IMR-90 (cell line): Measurements from ENCODE around the gene GTF2A1. TPM values are rescaled to one million over a fixed set of nuclear protein-coding genes. Genes with fewer than 3 reads are reported as not detected.

ENCODE experiments used
- ATAC-seq: fragments of 200-7000 bp; cut with Tn5 transposase; 2 replicates; pipeline ENCODE4 v1.9.1; 2020; ENCODE audit warnings: low read depth, mild to moderate bottlenecking, moderate library complexity
- BruUV-seq: library from RNA; stranded (reverse); fragments of 400-500 nt; replicated peaks from 2 replicates; lab custom pipeline; 2021; lab: Mats Ljungman, UMichigan
- CTCF ChIA-PET: fragments of 300-600 bp; formaldehyde crosslinking; extraction: SDS; loops from one replicate; lab custom pipeline; 2021; ENCODE audit warnings: antibody characterized with exemption; lab: Yijun Ruan, JAX
- POLR2A ChIA-PET: fragments of 300-600 bp; sonication (Branson Sonifier 250); formaldehyde crosslinking; loops from one replicate; lab custom pipeline; 2022; ENCODE audit warnings: antibody characterized with exemption; ENCODE audit not compliant: unreplicated experiment; lab: Charles Lee
- DNase-seq: peaks from one replicate; pipeline ENCODE4 v3.0.0; 2013
- H2AFZ ChIP-seq: replicated peaks from 2 replicates; pipeline ENCODE3; 2013; ENCODE audit warnings: low read length, mild to moderate bottlenecking; ENCODE audit not compliant: poor library complexity
- H2AK5ac ChIP-seq: 2 replicates; pipeline ENCODE4 v1.6.1; 2013; ENCODE audit warnings: low read depth, low read length, inconsistent platforms
- H2AK9ac ChIP-seq: replicated peaks from 2 replicates; pipeline ENCODE3; 2013; ENCODE audit warnings: mild to moderate bottlenecking, low read depth, low read length, moderate library complexity; ENCODE audit not compliant: poor library complexity
- H2BK120ac ChIP-seq: 2 replicates; pipeline ENCODE4 v1.6.1; 2013; ENCODE audit warnings: low read depth, low read length, inconsistent platforms
- H2BK15ac ChIP-seq: 3 replicates; pipeline ENCODE4 v1.6.1; 2013; ENCODE audit warnings: low read depth, low read length, inconsistent platforms
- H2BK20ac ChIP-seq: 2 replicates; pipeline ENCODE4 v1.6.1; 2013; ENCODE audit warnings: low read depth, mild to moderate bottlenecking, inconsistent platforms, low read length, moderate library complexity
- H2BK5ac ChIP-seq: 2 replicates; pipeline ENCODE4 v1.6.1; 2013; ENCODE audit warnings: mild to moderate bottlenecking, low read depth, low read length, inconsistent platforms; ENCODE audit not compliant: poor library complexity, severe bottlenecking
- H3K14ac ChIP-seq: replicated peaks from 2 replicates; pipeline ENCODE4 v1.6.1; 2013; ENCODE audit warnings: low read depth, low read length, inconsistent platforms
- H3K18ac ChIP-seq: 2 replicates; pipeline ENCODE4 v1.6.1; 2013; ENCODE audit warnings: low read depth, low read length, control low read depth
- H3K23ac ChIP-seq: 2 replicates; pipeline ENCODE4 v1.6.1; 2013; ENCODE audit warnings: low read depth, low read length, inconsistent platforms
- H3K27ac ChIP-seq: 2 replicates; pipeline ENCODE4 v1.5.1; 2013; ENCODE audit warnings: mild to moderate bottlenecking, control low read depth, low read length; ENCODE audit not compliant: insufficient read depth
- H3K27me3 ChIP-seq: 2 replicates; pipeline ENCODE4 v1.6.1; 2013; ENCODE audit warnings: low read length; ENCODE audit not compliant: control insufficient read depth, insufficient read depth
- H3K36me3 ChIP-seq: 2 replicates; pipeline ENCODE4 v1.6.1; 2013; ENCODE audit warnings: low read length, mixed read lengths; ENCODE audit not compliant: control insufficient read depth, insufficient read depth
- H3K4ac ChIP-seq: 2 replicates; pipeline ENCODE4 v1.6.1; 2013; ENCODE audit warnings: low read depth, low read length, inconsistent platforms
- H3K4me1 ChIP-seq: 2 replicates; pipeline ENCODE4 v1.6.1; 2013; ENCODE audit warnings: low read length, mixed read lengths; ENCODE audit not compliant: control insufficient read depth, insufficient read depth
- H3K4me2 ChIP-seq: 2 replicates; pipeline ENCODE4 v1.6.1; 2013; ENCODE audit warnings: low read depth, mild to moderate bottlenecking, control low read depth, low read length, moderate library complexity
- H3K4me3 ChIP-seq: 2 replicates; pipeline ENCODE4 v1.5.1; 2013; ENCODE audit warnings: low read depth, mild to moderate bottlenecking, control low read depth, low read length, moderate library complexity; ENCODE audit not compliant: insufficient read depth
- H3K56ac ChIP-seq: 2 replicates; pipeline ENCODE4 v1.6.1; 2013; ENCODE audit warnings: low read length, inconsistent platforms; ENCODE audit not compliant: insufficient read depth; ENCODE audit errors: extremely low read depth
- H3K79me1 ChIP-seq, 2 experiments: 2 replicates each; pipeline ENCODE4 v1.6.1; 2013; ENCODE audit warnings: low read length in 2 of 2, inconsistent platforms in 1 of 2, low read depth in 1 of 2
- H3K9ac ChIP-seq: 2 replicates; pipeline ENCODE4 v1.6.1; 2013; ENCODE audit warnings: low read depth, low read length, control low read depth
- H3K9me1 ChIP-seq: 2 replicates; pipeline ENCODE4 v1.6.1; 2013; ENCODE audit warnings: low read length, inconsistent platforms; ENCODE audit not compliant: insufficient read depth
- H3K9me3 ChIP-seq: 2 replicates; pipeline ENCODE4 v1.6.1; 2013; ENCODE audit warnings: low read length; ENCODE audit not compliant: control insufficient read depth, insufficient read depth
- H4K20me1 ChIP-seq: 2 replicates; pipeline ENCODE4 v1.6.1; 2013; ENCODE audit warnings: low read length, inconsistent platforms; ENCODE audit not compliant: insufficient read depth
- H4K5ac ChIP-seq: 2 replicates; pipeline ENCODE4 v1.6.1; 2013; ENCODE audit warnings: mild to moderate bottlenecking, low read depth, low read length, control low read depth
- H4K8ac ChIP-seq, 2 experiments: 2 replicates each; pipeline ENCODE4 v1.6.1; 2013; ENCODE audit warnings: low read depth in 2 of 2, low read length in 2 of 2, control low read depth in 1 of 2, inconsistent platforms in 1 of 2
- H4K91ac ChIP-seq: 2 replicates; pipeline ENCODE4 v1.6.1; 2013; ENCODE audit warnings: low read depth, low read length, inconsistent platforms; ENCODE audit not compliant: insufficient read depth
- CHD1 ChIP-seq: IDR thresholded peaks from 2 replicates; pipeline ENCODE4 v1.6.1; 2012; ENCODE audit warnings: low read depth, low read length, improper control_type of control experiment
- ELK1 ChIP-seq: fragments of 150-350 bp; IDR thresholded peaks from 2 replicates; pipeline ENCODE4 v1.6.1; 2016; ENCODE audit warnings: low read depth, mild to moderate bottlenecking, low read length, moderate library complexity, borderline replicate concordance
- MAFK ChIP-seq: IDR thresholded peaks from 2 replicates; pipeline ENCODE4 v1.6.1; 2012; ENCODE audit warnings: low read depth, low read length, improper control_type of control experiment
- RAD21 ChIP-seq: IDR thresholded peaks from 2 replicates; pipeline ENCODE4 v1.6.1; 2012; ENCODE audit warnings: low read length, improper control_type of control experiment
- RFX5 ChIP-seq: IDR thresholded peaks from 2 replicates; pipeline ENCODE4 v1.8.0; 2012; ENCODE audit warnings: low read depth, mild to moderate bottlenecking, low read length, moderate library complexity
- USF2 ChIP-seq: fragments of 150-350 bp; IDR thresholded peaks from 2 replicates; pipeline ENCODE4 v1.6.1; 2017; ENCODE audit warnings: mild to moderate bottlenecking, antibody characterized with exemption, low read length, low read depth
- WGBS, 2 experiments: methylation state at CpG; one replicate each; pipeline versions ENCODE4 v1.1.5 to v1.1.7; 2013; ENCODE audit warnings: missing lambda C conversion rate in 2 of 2; ENCODE audit not compliant: insufficient read length in 1 of 2; ENCODE audit errors: extremely low coverage in 2 of 2; 5-methylcytosine and 5-hydroxymethylcytosine counted together
- dilution Hi-C: fragments of 300-500 bp; cut with HindIII; formaldehyde crosslinking; loops from one replicate; pipeline ENCODE4 v1.14.3; 2018; ENCODE audit warnings: low sequenced_read_pairs; ENCODE audit not compliant: unreplicated experiment
- in situ Hi-C: fragments of 300-500 bp; cut with MboI; formaldehyde crosslinking; loops from 3 replicates; pipeline ENCODE4 v1.14.3; 2019; ENCODE audit warnings: low sequenced_read_pairs, inconsistent platforms, mixed read lengths
- intact Hi-C: fragments of 100-400 bp; cut with micrococcal nuclease; formaldehyde crosslinking; loops from 2 replicates; pipeline ENCODE4 v1.10.0; 2022
- polyA plus RNA-seq, 3 experiments: library from polyadenylated mRNA; depleted of rRNA; stranded (reverse); fragments of >200 nt; gene quantifications; 2 replicates each; pipeline ENCODE4 v1.2.3, GENCODE V29; 2012; ENCODE audit warnings: low replicate concordance in 1 of 3
- total RNA-seq: library from RNA; depleted of rRNA; stranded (reverse); fragments of >200 nt; gene quantifications from 2 replicates; pipeline ENCODE4 v1.2.3, GENCODE V29; 2012

GTF2A1 gene
- total and polyA plus RNA-seq, 2 of the 4 experiments (the other 2 are of a cell fraction), result 16.0 to 60.4 TPM

- Histone ChIP-seq H2AFZ (no peak overlapping the region), H3K23ac (no peak overlapping the region), H3K27me3 (no peaks in the 10 kb centered on the region), H3K27ac (no peak overlapping the region), H3K4ac (no peak overlapping the region), H3K14ac (no peak overlapping the region), H3K9me3 (no peaks in the 10 kb centered on the region), H3K79me1 (no peaks in the 10 kb centered on the region), H2BK120ac (no peak overlapping the region), H3K18ac (no peak overlapping the region), H2AK9ac (no peak overlapping the region), H3K9me1 (peaks cover 4% of the 10 kb centered on the region; the same call in 1 of the 2 replicates), H4K91ac (no peak overlapping the region), H4K5ac (no peak overlapping the region), H3K56ac (no peak overlapping the region), H2AK5ac (no peak overlapping the region), H3K4me2 (no peak overlapping the region), H4K20me1 (no peaks in the 10 kb centered on the region), H2BK15ac (no peak overlapping the region), H3K4me3 (no peak overlapping the region), H2BK5ac (no peak overlapping the region), H2BK20ac (no peak overlapping the region), H3K9ac (no peak overlapping the region), H4K8ac (no peak overlapping the region), H3K36me3 (peaks cover 2% of the 10 kb centered on the region), H3K4me1 (peaks cover 5% of the 10 kb centered on the region; the same call in 1 of the 2 replicates)
- in situ Hi-C loops, result no loop called here
- DNase-seq (no peak), ATAC-seq (no peak)
- CTCF ChIA-PET, result interaction anchor here (0.6 kb wide), 1 partner anchor 180 kb away, joined by 4 read pairs; no protein-coding TSS in a partner anchor
- WGBS, 2 experiments, result no CpG with 5 or more reads among the region's 3 CpGs
- POLR2A ChIA-PET, result no interaction called here
- TF ChIP-seq ELK1 (no peak), USF2 (no peak), RFX5 (no peak), RAD21 (no peak), MAFK (no peak), CHD1 (no peak)
- no TSS peak for BruUV-seq
- dilution Hi-C loops, result no loop called here
- intact Hi-C loops, result no loop called here
Observed at GRCh38 chr14:81176241-81176640, 44.5 kb downstream of the GTF2A1 start.
